ENCODE data around the gene CTDP1. TPM values are rescaled to one million over a fixed set of nuclear protein-coding genes. Genes with fewer than 3 reads are reported as not detected.

Gene CTDP1
- total RNA-seq, 1 experiment from 2014 or later = 33.7 TPM

GRCh38 chr18:79634593-79635426 lies 44.8 kb upstream of the CTDP1 start:
- Histone ChIP-seq H2BK120ac (ENCODE audit: low read depth, low read length, poor library complexity, severe bottlenecking) (no peak overlapping the region), H3K79me2 (ENCODE audit: insufficient read depth, low read length) (no peaks in the 10 kb centered on the region), H2BK15ac (ENCODE audit: low read depth, low read length) (no peak overlapping the region), H3K9me3 (ENCODE audit: control insufficient read depth, low read depth, low read length) (no peaks in the 10 kb centered on the region), H3K27me3 (ENCODE audit: insufficient read depth, low read length) (no peaks in the 10 kb centered on the region), H2AK5ac (ENCODE audit: insufficient read length, low read length) (no peak overlapping the region), H3K4me2 (ENCODE audit: insufficient read depth, insufficient read length, low read length) (no peak overlapping the region), H4K5ac (ENCODE audit: insufficient read length, low read depth, low read length) (no peak overlapping the region), H2BK12ac (ENCODE audit: insufficient read length, low read depth, low read length) (no peak overlapping the region), H4K8ac (replicated peaks; ENCODE audit: insufficient read length, low read depth, low read length) (no peak overlapping the region), H3K14ac (ENCODE audit: insufficient read depth, low read length) (no peak overlapping the region; the same call in 1 of the 2 replicates), H4K91ac (ENCODE audit: insufficient read length, low read depth, low read length) (no peak overlapping the region), H3K23ac (ENCODE audit: insufficient read length, low read depth, low read length) (no peak overlapping the region), H2BK5ac (ENCODE audit: insufficient read length, low read length) (no peak overlapping the region), H3K56ac (ENCODE audit: insufficient read length, low read depth, low read length) (no peak overlapping the region), H3K79me1 (ENCODE audit: insufficient read depth, low read depth, low read length, poor library complexity, severe bottlenecking) (no peaks in the 10 kb centered on the region), H3K9ac (ENCODE audit: extremely low read depth, insufficient read length, low read length) (no peak overlapping the region), H3K27ac (ENCODE audit: insufficient read length, low read depth, low read length) (no peak overlapping the region), H3K23me2 (ENCODE audit: insufficient read length, low read depth, low read length, poor library complexity, severe bottlenecking) (no peaks in the 10 kb centered on the region), H3T11ph (ENCODE audit: low read length) (no peak overlapping the region), H3K4ac (ENCODE audit: low read depth, low read length) (no peak overlapping the region), H3K18ac (ENCODE audit: insufficient read length, low read depth, low read length) (no peak overlapping the region), H2BK20ac (ENCODE audit: low read depth, low read length, poor library complexity, severe bottlenecking) (no peak overlapping the region), H2AFZ (ENCODE audit: low read length) (no peak overlapping the region), H4K20me1 (ENCODE audit: control insufficient read depth, insufficient read depth, insufficient read length) (peaks cover 6% of the 10 kb centered on the region), H3K4me1 (ENCODE audit: insufficient read depth, low read length) (no peaks in the 10 kb centered on the region)
- peaks cover 3% of the 10 kb centered on the region for H3K27me3 Mint-ChIP-seq (ENCODE audit: low read depth)
- peaks cover 4 to 6% of the 10 kb centered on the region in 2 experiments; a peak in 3 of 4 replicates for H3K4me1 Mint-ChIP-seq
- TF ChIP-seq CTCF (conservative IDR thresholded peaks at IDR 0.05) = no peak
- H3K4me3 Mint-ChIP-seq = no peak overlapping the region; a peak in 1 of 5 replicates
- H3K36me3 Mint-ChIP-seq (ENCODE audit: insufficient read depth in 1 of 3, low read depth in 3 of 3) = peaks cover 0 to 9% (median 6%) of the 10 kb centered on the region in 3 experiments; a peak in 4 of 7 replicates
- DNase-seq = peak; percentile 17
- H3K27ac Mint-ChIP-seq = no peak overlapping the region; a peak in 1 of 7 replicates
- WGBS (ENCODE audit: extremely low coverage, insufficient read length, low lambda C conversion rate) = no CpG with 5 or more reads among the region's 23 CpGs
- peaks cover 11 to 17% of the 10 kb centered on the region in 2 experiments for H3K9me3 Mint-ChIP-seq

All from H9 (cell line).